Lung (tissue), 12 donors: ENCODE data around the gene ST8SIA2. TPM values are rescaled to one million over a fixed set of nuclear protein-coding genes. Genes with fewer than 3 reads are reported as not detected.

Experiments
- ATAC-seq: fragments of 200-7000 bp; cut with Tn5 transposase; one replicate; pipeline ENCODE4 v1.9.1; 2020; ENCODE audit warnings: moderate number of reproducible peaks; ENCODE audit not compliant: insufficient read depth, low FRiP score
- DNase-seq, 3 donors: peaks; one replicate each; pipeline ENCODE4 v3.0.0-alpha.2; 2013 to 2017
- H3K27ac ChIP-seq, 2 donors: one replicate each; pipeline ENCODE4 v1.5.1; 2013; ENCODE audit warnings: mild to moderate bottlenecking in 2 of 2, moderate library complexity in 2 of 2, control low read depth in 1 of 2, inconsistent platforms in 1 of 2, low read depth in 1 of 2, low read length in 1 of 2
- H3K27me3 ChIP-seq, 3 donors: one replicate each; pipeline ENCODE4 v1.5.1; 2013; ENCODE audit warnings: low read length in 2 of 3; ENCODE audit not compliant: control insufficient read depth in 3 of 3, insufficient read depth in 3 of 3
- H3K36me3 ChIP-seq, 4 donors: one replicate each; pipeline ENCODE4 v1.5.1; 2013; ENCODE audit warnings: low read length in 4 of 4, mild to moderate bottlenecking in 1 of 4, moderate library complexity in 1 of 4; ENCODE audit not compliant: control insufficient read depth in 4 of 4, insufficient read depth in 4 of 4
- H3K4me1 ChIP-seq, 5 donors: one replicate each; pipeline ENCODE4 v1.5.1; 2013; ENCODE audit warnings: low read length in 5 of 5, mild to moderate bottlenecking in 2 of 5, moderate library complexity in 1 of 5; ENCODE audit not compliant: control insufficient read depth in 5 of 5, insufficient read depth in 5 of 5
- H3K4me3 ChIP-seq: one replicate; pipeline ENCODE4 v1.5.1; 2013; ENCODE audit warnings: mild to moderate bottlenecking, control low read depth, moderate library complexity
- H3K9ac ChIP-seq, 2 donors: one replicate each; pipeline ENCODE4 v1.5.1; 2013; ENCODE audit warnings: low read length in 2 of 2, control low read depth in 1 of 2; ENCODE audit not compliant: insufficient read depth in 1 of 2
- H3K9me3 ChIP-seq, 4 donors: one replicate each; pipeline ENCODE4 v1.5.1; 2013; ENCODE audit warnings: low read length in 3 of 4, mild to moderate bottlenecking in 1 of 4, moderate library complexity in 1 of 4; ENCODE audit not compliant: control insufficient read depth in 4 of 4, insufficient read depth in 3 of 4
- CTCF ChIP-seq: IDR thresholded peaks from 2 replicates; pipeline ENCODE4 v1.5.1; 2012; ENCODE audit warnings: mild to moderate bottlenecking; ENCODE audit errors: control extremely low read depth, extremely low read depth
- WGBS, 2 donors: extraction: QIAGEN DNeasy Blood & Tissue Kit; methylation state at CpG; one replicate each; pipeline ENCODE4 v1.1.7; 2013; 5-methylcytosine and 5-hydroxymethylcytosine counted together
- polyA plus RNA-seq, 2 donors: library from polyadenylated mRNA; stranded (reverse); fragments of 200-250 nt; gene quantifications; one replicate each; pipeline ENCODE4 v1.2.1, GENCODE V29; 2013
- total RNA-seq, 2 donors: library from RNA; depleted of rRNA in 1 of 2; stranded (reverse); fragments of >200 nt in 1 of 2; gene quantifications; one replicate each; pipeline ENCODE4 v1.2.1, GENCODE V29; 2014 to 2021
- donor health status: control.
- donor health status: control.
- donor health status: Bipolar disorder and iron deficiency.
- donor health status: healthy.
- donor health status: DM: yes; HTN: yes; CAD: no.

Gene ST8SIA2
- total and polyA plus RNA-seq, 4 donors = 1.4 TPM; not detected in 3

- Histone ChIP-seq H3K9me3 (peaks cover 0 to 2% (median 0%) of the 10 kb centered on the region in 4 donors), H3K9ac (no peak overlapping the region)
- no peak for DNase-seq
These were observed 7.5 kb downstream of the ST8SIA2 start for GRCh38 chr15:92400980-92401787.

GRCh38 chr15:92402751-92403150 is 9.1 kb downstream of the ST8SIA2 start:
- no peak for ATAC-seq
- TF ChIP-seq CTCF = no peak
- WGBS, 2 donors = 87 to 88% methylated on average over 5 of the region's 5 CpGs
- H3K9me3 ChIP-seq = peaks cover 0 to 2% (median 0%) of the 10 kb centered on the region in 4 donors
- H3K27me3 ChIP-seq = no peaks in the 10 kb centered on the region
- DNase-seq = no peak
- H3K4me1 ChIP-seq = no peaks in the 10 kb centered on the region
- no peak overlapping the region for H3K9ac ChIP-seq
- no peak overlapping the region for H3K4me3 ChIP-seq
- H3K27ac ChIP-seq = no peak overlapping the region
- H3K36me3 ChIP-seq = no peaks in the 10 kb centered on the region

More at GRCh38 chr15:92400980-92401787, 7.5 kb downstream of the ST8SIA2 start:
- TF ChIP-seq CTCF = no peak
- 69 to 73% methylated on average over 26 of the region's 26 CpGs for WGBS, 2 donors
- no peak overlapping the region for H3K4me3 ChIP-seq
- no peak for ATAC-seq
- no peaks in the 10 kb centered on the region for H3K36me3 ChIP-seq
- H3K4me1 ChIP-seq = no peaks in the 10 kb centered on the region
- H3K27ac ChIP-seq = no peak overlapping the region
- no peaks in the 10 kb centered on the region for H3K27me3 ChIP-seq

GRCh38 chr15:92405942-92406341 is 12.3 kb downstream of the ST8SIA2 start:
- Histone ChIP-seq H3K27ac (no peak overlapping the region), H3K4me1 (no peaks in the 10 kb centered on the region), H3K9me3 (peaks cover 0 to 4% (median 0%) of the 10 kb centered on the region in 4 donors), H3K27me3 (no peaks in the 10 kb centered on the region), H3K4me3 (no peak overlapping the region), H3K36me3 (no peaks in the 10 kb centered on the region), H3K9ac (no peak overlapping the region)
- no peak for DNase-seq
- WGBS, 2 donors = 87 to 91% methylated on average over 5 of the region's 5 CpGs
- TF ChIP-seq CTCF = no peak
- ATAC-seq = no peak
